ENCODE results near the gene VIPR2.
"Not testable (repeated sequence)": the region's sequence is repeated elsewhere in the genome, so short reads cannot be mapped to it uniquely, and the experiment has no call there.

VIPR2 gene

DNA sequence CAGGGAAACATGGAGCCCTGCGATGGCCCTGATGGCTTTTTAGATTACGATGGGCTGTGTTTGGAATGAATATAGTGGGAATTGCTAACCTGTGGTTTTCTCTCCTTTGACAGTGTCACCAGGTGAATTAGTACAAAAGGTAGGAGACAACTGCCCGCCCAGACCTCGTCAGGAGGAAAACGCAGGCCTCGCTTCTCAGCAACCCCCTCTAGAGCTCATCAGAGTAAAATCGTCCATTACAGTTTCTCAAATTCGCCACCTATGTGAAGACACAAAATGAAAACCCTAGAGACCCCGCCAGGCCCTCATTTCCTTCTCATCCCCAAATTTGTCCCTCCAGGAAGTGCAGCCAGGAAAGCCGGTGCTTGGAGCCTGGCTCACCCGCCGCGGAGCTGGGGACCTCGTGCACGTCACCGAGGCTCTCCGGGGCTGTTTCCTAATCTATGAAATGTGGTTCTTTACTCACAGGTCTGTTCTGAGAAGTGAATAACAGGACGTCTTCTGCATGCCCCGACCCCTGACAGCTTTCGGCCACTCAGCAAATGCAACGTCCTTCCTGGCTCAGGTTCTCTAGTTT lies 143.7 kb downstream of the VIPR2 start:
- Histone ChIP-seq H3K36me3 (ENCODE audit: insufficient read depth, low read depth, low read length) (no peaks in the 10 kb centered on the region), H3K4me3 (ENCODE audit: low read length) (no peak overlapping the region), H3K27ac (ENCODE audit: low read length) (no peak overlapping the region), H3K9me3 (ENCODE audit: insufficient read depth, low read depth, low read length) (no peaks in the 10 kb centered on the region), H3K27me3 (ENCODE audit: insufficient read depth, low read length) (peaks cover 19% of the 10 kb centered on the region), H3K9ac (ENCODE audit: low read depth, low read length) (no peak overlapping the region), H3K4me1 (ENCODE audit: insufficient read depth, low read length) (no peaks in the 10 kb centered on the region)

GRCh38 chr7:159000070-159000469 lies 144.6 kb downstream of the VIPR2 start:
- Histone ChIP-seq H3K9me3 (ENCODE audit: insufficient read depth, low read depth, low read length) (no peaks in the 10 kb centered on the region), H3K36me3 (ENCODE audit: insufficient read depth, low read depth, low read length) (no peaks in the 10 kb centered on the region), H3K4me3 (ENCODE audit: low read length) (no peak overlapping the region), H3K4me1 (ENCODE audit: insufficient read depth, low read length) (no peaks in the 10 kb centered on the region), H3K9ac (ENCODE audit: low read depth, low read length) (no peak overlapping the region), H3K27ac (ENCODE audit: low read length) (no peak overlapping the region), H3K27me3 (ENCODE audit: insufficient read depth, low read length) (peaks cover 27% of the 10 kb centered on the region)

DNA sequence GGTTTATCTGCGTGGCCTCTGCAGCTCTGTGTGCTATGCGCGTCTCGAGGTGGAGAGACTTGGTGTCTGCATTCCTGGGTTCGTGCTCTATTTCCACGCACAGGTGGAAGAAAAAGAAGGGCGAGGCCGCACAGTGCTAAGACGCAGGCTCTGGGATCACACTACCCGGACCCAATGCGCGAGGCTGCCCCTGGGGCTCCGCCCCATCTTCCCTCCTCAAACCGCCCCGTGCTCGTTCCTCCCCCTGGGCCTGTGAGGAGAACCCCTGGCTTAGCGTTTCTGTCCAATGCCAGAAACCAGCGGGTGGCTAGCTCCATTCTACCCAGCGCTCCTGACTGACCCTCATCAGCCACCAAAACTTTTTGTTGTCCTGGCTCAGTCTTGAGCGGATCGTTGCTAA lies 145.2 kb downstream of the VIPR2 start:
- no peaks in the 10 kb centered on the region for H3K4me1 ChIP-seq (ENCODE audit: insufficient read depth, low read length)
- no peak overlapping the region for H3K27ac ChIP-seq (ENCODE audit: low read length)
- no peak overlapping the region for H3K4me3 ChIP-seq (ENCODE audit: low read length)
- H3K9ac ChIP-seq (ENCODE audit: low read depth, low read length): no peak overlapping the region
- H3K27me3 ChIP-seq (ENCODE audit: insufficient read depth, low read length): peaks cover 33% of the 10 kb centered on the region
- no peaks in the 10 kb centered on the region for H3K9me3 ChIP-seq (ENCODE audit: insufficient read depth, low read depth, low read length)
- no peaks in the 10 kb centered on the region for H3K36me3 ChIP-seq (ENCODE audit: insufficient read depth, low read depth, low read length)

GRCh38 chr7:158998261-158998660 lies 146.4 kb downstream of the VIPR2 start:
- peaks cover 45% of the 10 kb centered on the region for H3K27me3 ChIP-seq (ENCODE audit: insufficient read depth, low read length)
- H3K4me3 ChIP-seq (ENCODE audit: low read length); H3K4me1 ChIP-seq (ENCODE audit: insufficient read depth, low read length); H3K9me3 ChIP-seq (ENCODE audit: insufficient read depth, low read depth, low read length); H3K36me3 ChIP-seq (ENCODE audit: insufficient read depth, low read depth, low read length); H3K9ac ChIP-seq (ENCODE audit: low read depth, low read length); H3K27ac ChIP-seq (ENCODE audit: low read length): not testable (repeated sequence)

DNA sequence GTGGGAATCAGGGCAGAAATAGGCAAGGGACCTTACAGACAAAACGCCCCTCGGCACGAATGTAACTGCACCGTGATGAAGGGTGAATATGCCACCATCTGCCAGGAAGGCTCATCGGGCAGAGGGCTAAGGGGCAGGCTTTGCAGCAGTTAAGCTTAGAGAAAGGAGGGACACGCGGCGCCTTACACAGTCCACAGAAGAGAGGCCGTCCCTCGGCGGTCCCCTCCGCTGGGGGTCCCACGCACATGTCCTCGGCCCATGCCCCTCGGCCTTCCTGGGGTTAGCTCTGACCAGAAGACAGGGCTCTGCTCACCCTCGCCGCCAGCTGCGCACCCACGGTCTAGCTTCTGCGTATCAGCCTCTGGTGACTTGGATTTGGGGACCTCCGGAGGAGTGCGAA lies 147.2 kb downstream of the VIPR2 start:
- Histone ChIP-seq H3K27ac (ENCODE audit: low read length) (no peak overlapping the region), H3K4me3 (ENCODE audit: low read length) (peak overlapping the region; percentile 49; the same call in 1 of the 2 replicates), H3K9me3 (ENCODE audit: insufficient read depth, low read depth, low read length) (peaks cover 9% of the 10 kb centered on the region; the same call in 1 of the 2 replicates), H3K4me1 (ENCODE audit: insufficient read depth, low read length) (no peaks in the 10 kb centered on the region; the same call in 1 of the 2 replicates), H3K36me3 (ENCODE audit: insufficient read depth, low read depth, low read length) (no peaks in the 10 kb centered on the region), H3K27me3 (ENCODE audit: insufficient read depth, low read length) (peaks cover 53% of the 10 kb centered on the region), H3K9ac (ENCODE audit: low read depth, low read length) (no peak overlapping the region)

DNA sequence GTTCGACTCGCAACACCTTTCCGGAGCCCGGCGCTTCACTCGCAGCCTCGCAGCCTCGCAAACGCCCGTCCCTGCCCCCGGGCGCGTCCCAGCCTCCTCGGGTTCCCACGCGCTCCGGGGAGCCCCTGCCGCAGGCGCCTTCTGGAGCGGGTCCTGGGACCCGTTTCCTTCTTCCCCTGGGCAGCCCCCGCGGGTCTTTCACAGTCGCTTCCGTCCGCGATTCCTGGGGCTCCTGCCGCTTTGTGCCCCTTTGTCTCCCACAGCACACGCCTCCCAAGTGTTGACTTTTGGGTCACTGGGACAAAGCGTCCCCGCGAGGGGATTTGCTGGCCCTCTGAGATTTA lies 147.6 kb downstream of the VIPR2 start:
- Histone ChIP-seq H3K9ac (ENCODE audit: low read depth, low read length) (no peak overlapping the region), H3K4me1 (ENCODE audit: insufficient read depth, low read length) (no peaks in the 10 kb centered on the region; the same call in 1 of the 2 replicates)

GRCh38 chr7:158996214-158997109 lies 148.2 kb downstream of the VIPR2 start:
- Histone ChIP-seq H3K4me3 (ENCODE audit: low read length) (peak overlapping the region; percentile 49; the same call in 1 of the 2 replicates), H3K27me3 (ENCODE audit: insufficient read depth, low read length) (peaks cover 63% of the 10 kb centered on the region), H3K27ac (ENCODE audit: low read length) (no peak overlapping the region), H3K9ac (ENCODE audit: low read depth, low read length) (no peak overlapping the region), H3K36me3 (ENCODE audit: insufficient read depth, low read depth, low read length) (no peaks in the 10 kb centered on the region), H3K9me3 (ENCODE audit: insufficient read depth, low read depth, low read length) (peaks cover 9% of the 10 kb centered on the region; the same call in 1 of the 2 replicates), H3K4me1 (ENCODE audit: insufficient read depth, low read length) (no peaks in the 10 kb centered on the region; the same call in 1 of the 2 replicates)

More for the DNA sequence above, 147.6 kb downstream of the VIPR2 start:
- Histone ChIP-seq H3K27ac (ENCODE audit: low read length) (no peak overlapping the region), H3K36me3 (ENCODE audit: insufficient read depth, low read depth, low read length) (no peaks in the 10 kb centered on the region), H3K9me3 (ENCODE audit: insufficient read depth, low read depth, low read length) (peaks cover 9% of the 10 kb centered on the region; the same call in 1 of the 2 replicates), H3K4me3 (ENCODE audit: low read length) (peak overlapping the region; percentile 49; the same call in 1 of the 2 replicates), H3K27me3 (ENCODE audit: insufficient read depth, low read length) (peaks cover 57% of the 10 kb centered on the region)

GRCh38 chr7:158995514-158995913 lies 149.2 kb downstream of the VIPR2 start:
- Histone ChIP-seq H3K9ac (ENCODE audit: low read depth, low read length) (no peak overlapping the region), H3K36me3 (ENCODE audit: insufficient read depth, low read depth, low read length) (no peaks in the 10 kb centered on the region), H3K27ac (ENCODE audit: low read length) (no peak overlapping the region), H3K4me3 (ENCODE audit: low read length) (no peak overlapping the region), H3K9me3 (ENCODE audit: insufficient read depth, low read depth, low read length) (peaks cover 9% of the 10 kb centered on the region; the same call in 1 of the 2 replicates), H3K4me1 (ENCODE audit: insufficient read depth, low read length) (no peaks in the 10 kb centered on the region; the same call in 1 of the 2 replicates), H3K27me3 (ENCODE audit: insufficient read depth, low read length) (peaks cover 70% of the 10 kb centered on the region)

- Histone ChIP-seq H3K9ac (ENCODE audit: low read depth, low read length) (no peak overlapping the region), H3K27me3 (ENCODE audit: insufficient read depth, low read length) (peaks cover 71% of the 10 kb centered on the region), H3K9me3 (ENCODE audit: insufficient read depth, low read depth, low read length) (peaks cover 9% of the 10 kb centered on the region; the same call in 1 of the 2 replicates), H3K27ac (ENCODE audit: low read length) (no peak overlapping the region), H3K4me3 (ENCODE audit: low read length) (no peak overlapping the region), H3K4me1 (ENCODE audit: insufficient read depth, low read length) (no peaks in the 10 kb centered on the region; the same call in 1 of the 2 replicates), H3K36me3 (ENCODE audit: insufficient read depth, low read depth, low read length) (no peaks in the 10 kb centered on the region)
Observed at GRCh38 chr7:158994687-158995086, 150.0 kb downstream of the VIPR2 start.

GRCh38 chr7:158993591-158993990 lies 151.1 kb downstream of the VIPR2 start:
- no peak overlapping the region for H3K27ac ChIP-seq (ENCODE audit: low read length)
- H3K9me3 ChIP-seq (ENCODE audit: insufficient read depth, low read depth, low read length): peaks cover 9% of the 10 kb centered on the region; the same call in 1 of the 2 replicates
- no peaks in the 10 kb centered on the region; the same call in 1 of the 2 replicates for H3K4me1 ChIP-seq (ENCODE audit: insufficient read depth, low read length)
- peaks cover 71% of the 10 kb centered on the region for H3K27me3 ChIP-seq (ENCODE audit: insufficient read depth, low read length)
- H3K36me3 ChIP-seq (ENCODE audit: insufficient read depth, low read depth, low read length): no peaks in the 10 kb centered on the region
- no peak overlapping the region for H3K4me3 ChIP-seq (ENCODE audit: low read length)
- H3K9ac ChIP-seq (ENCODE audit: low read depth, low read length): no peak overlapping the region

GRCh38 chr7:158992759-158993158 lies 151.9 kb downstream of the VIPR2 start:
- Histone ChIP-seq H3K9me3 (ENCODE audit: insufficient read depth, low read depth, low read length) (peaks cover 13% of the 10 kb centered on the region; the same call in 1 of the 2 replicates), H3K36me3 (ENCODE audit: insufficient read depth, low read depth, low read length) (no peaks in the 10 kb centered on the region), H3K27ac (ENCODE audit: low read length) (no peak overlapping the region), H3K27me3 (ENCODE audit: insufficient read depth, low read length) (peaks cover 71% of the 10 kb centered on the region), H3K4me1 (ENCODE audit: insufficient read depth, low read length) (no peaks in the 10 kb centered on the region; the same call in 1 of the 2 replicates), H3K9ac (ENCODE audit: low read depth, low read length) (no peak overlapping the region), H3K4me3 (ENCODE audit: low read length) (peak overlapping the region; percentile 51)
